GM20000 (cell line): Measurements from ENCODE around the gene LAMC2.
A peak's percentile ranks its signal among the peaks of the same experiment; 100 is the strongest.

ENCODE experiments used
- DNase-seq: peaks from one replicate; pipeline ENCODE4 v3.0.0; 2012; ENCODE audit warnings: low spot score
- TF ChIP-seq, protein P1 (sequence below): IDR thresholded peaks from 2 replicates; pipeline ENCODE4 v1.5.1; 2012; ENCODE audit warnings: mild to moderate bottlenecking, control low read depth; ENCODE audit errors: extremely low read depth, missing control alignments

Gene LAMC2

DNA sequence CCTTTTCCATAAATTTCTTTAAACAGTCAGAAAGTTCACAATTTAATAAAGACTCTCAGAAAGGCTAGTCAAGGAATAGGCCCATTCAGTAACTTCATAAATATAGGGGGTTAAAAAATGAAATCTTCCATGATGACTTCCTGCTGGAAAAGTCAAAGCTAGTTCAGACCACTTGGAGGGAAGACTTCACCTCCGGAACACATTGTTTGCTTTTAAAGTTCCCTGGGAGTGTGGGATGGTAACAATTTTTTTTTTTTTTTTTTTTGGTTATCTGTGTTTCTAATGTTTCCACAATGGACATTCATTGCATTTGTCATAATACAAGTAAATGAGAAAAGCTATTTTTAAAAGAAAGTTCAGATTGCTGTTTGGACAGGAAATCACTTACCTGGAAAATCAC lies 18.4 kb upstream of the LAMC2 start:
- TF ChIP-seq, protein P1, sequence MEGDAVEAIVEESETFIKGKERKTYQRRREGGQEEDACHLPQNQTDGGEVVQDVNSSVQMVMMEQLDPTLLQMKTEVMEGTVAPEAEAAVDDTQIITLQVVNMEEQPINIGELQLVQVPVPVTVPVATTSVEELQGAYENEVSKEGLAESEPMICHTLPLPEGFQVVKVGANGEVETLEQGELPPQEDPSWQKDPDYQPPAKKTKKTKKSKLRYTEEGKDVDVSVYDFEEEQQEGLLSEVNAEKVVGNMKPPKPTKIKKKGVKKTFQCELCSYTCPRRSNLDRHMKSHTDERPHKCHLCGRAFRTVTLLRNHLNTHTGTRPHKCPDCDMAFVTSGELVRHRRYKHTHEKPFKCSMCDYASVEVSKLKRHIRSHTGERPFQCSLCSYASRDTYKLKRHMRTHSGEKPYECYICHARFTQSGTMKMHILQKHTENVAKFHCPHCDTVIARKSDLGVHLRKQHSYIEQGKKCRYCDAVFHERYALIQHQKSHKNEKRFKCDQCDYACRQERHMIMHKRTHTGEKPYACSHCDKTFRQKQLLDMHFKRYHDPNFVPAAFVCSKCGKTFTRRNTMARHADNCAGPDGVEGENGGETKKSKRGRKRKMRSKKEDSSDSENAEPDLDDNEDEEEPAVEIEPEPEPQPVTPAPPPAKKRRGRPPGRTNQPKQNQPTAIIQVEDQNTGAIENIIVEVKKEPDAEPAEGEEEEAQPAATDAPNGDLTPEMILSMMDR, result no peak
- no peak for DNase-seq

GRCh38 chr1:183168308-183168707 lies 17.8 kb upstream of the LAMC2 start:
- no peak for DNase-seq
- TF ChIP-seq, protein P1, result no peak

- TF ChIP-seq, protein P1, result no peak
- DNase-seq, result no peak
Observed at GRCh38 chr1:183173828-183174227, 12.2 kb upstream of the LAMC2 start.

- no peak for DNase-seq
- TF ChIP-seq, protein P1, result no peak
Observed at GRCh38 chr1:183175631-183176030, 10.4 kb upstream of the LAMC2 start.

DNA sequence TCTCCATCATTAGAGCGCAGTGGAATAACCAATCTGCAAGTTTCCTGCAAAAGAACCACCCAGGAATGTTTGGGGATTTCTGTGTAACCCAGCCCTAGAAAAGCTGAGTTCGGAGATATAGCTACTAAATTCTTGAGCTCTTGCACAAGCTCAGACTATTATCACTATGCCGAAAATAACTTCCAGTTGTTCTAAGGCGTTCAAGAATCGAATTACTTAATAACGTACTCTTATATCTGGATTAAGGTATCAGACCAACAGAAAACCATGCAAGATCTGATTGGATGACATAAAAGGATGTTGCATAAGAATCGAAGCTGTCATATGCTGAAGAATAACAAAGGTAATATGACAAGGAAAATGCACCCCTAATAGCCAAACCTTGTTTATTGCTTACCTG lies 7.5 kb upstream of the LAMC2 start:
- no peak for DNase-seq

GRCh38 chr1:183179033-183179432 lies 7.0 kb upstream of the LAMC2 start:
- TF ChIP-seq, protein P1, result no peak

More for the DNA sequence above, 7.5 kb upstream of the LAMC2 start:
- TF ChIP-seq, protein P1, result no peak

DNA sequence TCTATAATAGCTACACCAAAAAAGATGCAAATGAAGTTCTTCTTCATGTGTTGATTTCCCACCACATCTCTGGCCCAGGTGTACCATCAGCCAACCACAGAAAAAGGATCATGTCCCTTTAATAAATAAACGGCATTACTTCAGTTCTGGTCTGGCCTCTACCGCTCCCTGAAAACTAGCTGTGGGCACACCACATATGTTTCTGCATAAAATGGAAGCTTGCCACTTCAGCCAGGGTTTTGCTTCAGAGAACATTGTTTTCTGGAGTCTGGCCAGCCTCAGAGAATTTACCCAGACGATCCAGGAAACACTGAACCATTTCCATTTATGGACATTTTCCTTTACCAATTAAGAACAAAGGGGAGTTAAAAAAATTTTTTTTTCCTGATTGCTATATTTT lies 5.8 kb upstream of the LAMC2 start:
- DNase-seq, result no peak
- TF ChIP-seq, protein P1, result no peak

More at GRCh38 chr1:183179033-183179432, 7.0 kb upstream of the LAMC2 start:
- DNase-seq, result no peak

DNA sequence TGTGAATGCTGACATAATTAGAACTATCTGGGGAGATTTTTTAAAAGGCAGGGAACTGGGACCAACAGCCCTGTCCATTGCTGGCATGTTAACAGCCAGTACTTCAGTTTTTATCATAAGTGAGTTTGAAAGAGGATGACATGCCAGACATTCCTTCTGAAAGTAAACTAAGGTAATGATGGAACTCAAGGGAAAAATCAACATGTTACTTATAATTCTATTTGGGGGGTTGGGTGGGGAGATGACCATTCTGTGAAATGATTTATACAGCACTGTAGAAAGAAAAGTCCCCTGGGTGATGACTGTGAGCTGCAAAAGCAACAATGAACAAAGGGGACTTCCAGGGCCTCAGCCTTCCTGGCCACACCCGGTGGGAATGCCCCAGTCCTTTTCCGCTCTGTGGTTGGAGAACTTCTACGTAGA lies 5.4 kb upstream of the LAMC2 start:
- peak; percentile 70 for DNase-seq
- TF ChIP-seq, protein P1, result no peak
